Vagina (tissue), 2 donors: Measurements from ENCODE around the gene DCBLD2. TPM values are rescaled to one million over a fixed set of nuclear protein-coding genes. Genes with fewer than 3 reads are reported as not detected.

Experiments
- DNase-seq, 2 donors: peaks; one replicate each; pipeline ENCODE4 v3.0.0-alpha.2; 2017; ENCODE audit errors: extremely low spot score in 2 of 2
- H3K27ac ChIP-seq: fragments of 200-600 bp; sonication (generic); one replicate; pipeline ENCODE4 v1.5.1; 2019
- H3K27me3 ChIP-seq: fragments of 200-600 bp; sonication (generic); one replicate; pipeline ENCODE4 v1.5.1; 2019
- H3K36me3 ChIP-seq, 2 donors: fragments of 200-600 bp; sonication (generic); one replicate each; pipeline ENCODE4 v1.5.1; 2017 to 2019
- H3K4me1 ChIP-seq: fragments of 200-600 bp; sonication (generic); one replicate; pipeline ENCODE4 v1.5.1; 2019
- H3K4me3 ChIP-seq, 2 donors: fragments of 200-600 bp; sonication (generic); 1 replicate in 1 of 2; 2 replicates in 1 of 2; pipeline ENCODE4 v1.5.1; 2016 to 2019
- H3K9me3 ChIP-seq: fragments of 200-600 bp; sonication (generic); one replicate; pipeline ENCODE4 v1.5.1; 2019
- CTCF ChIP-seq, 3 experiments: fragments of 450-650 bp in 2 of 3; fragments of 200-600 bp in 1 of 3; sonication (generic) in 1 of 3; IDR thresholded peaks; one replicate each; pipeline ENCODE4 v1.5.1; 2017 to 2019; ENCODE audit warnings: antibody characterized with exemption in 3 of 3, mild to moderate bottlenecking in 2 of 3, moderate library complexity in 2 of 3
- POLR2A ChIP-seq, 2 donors: fragments of 450-650 bp; IDR thresholded peaks; one replicate each; pipeline ENCODE4 v1.6.1; 2017; ENCODE audit warnings: antibody characterized with exemption in 2 of 2, mild to moderate bottlenecking in 2 of 2, moderate library complexity in 2 of 2
- POLR2AphosphoS5 ChIP-seq, 2 donors: sonication (generic); formaldehyde crosslinking; IDR thresholded peaks; one replicate each; pipeline ENCODE4 v1.9.0; 2017; ENCODE audit warnings: antibody characterized with exemption in 2 of 2, mild to moderate bottlenecking in 2 of 2, low read depth in 1 of 2; ENCODE audit not compliant: insufficient read depth in 1 of 2
- intact Hi-C: fragments of 100-400 bp; cut with DNase I; formaldehyde crosslinking; loops from one replicate; pipeline ENCODE4 v1.15.1; 2023
- total RNA-seq: library from RNA; depleted of rRNA; stranded (reverse); fragments of >200 nt; gene quantifications from one replicate; pipeline ENCODE4 v1.2.3, GENCODE V29; 2016

DCBLD2 gene
- total RNA-seq, 1 donor from 2014 or later = 36.1 TPM

- TF ChIP-seq POLR2A (IDR thresholded peaks at IDR 0.05) (no peak), CTCF (IDR thresholded peaks at IDR 0.05) (no peak), POLR2AphosphoS5 (IDR thresholded peaks at IDR 0.05; ENCODE audit: insufficient read depth in 1 of 2, low read depth in 1 of 2) (no peak)
- no peaks in the 10 kb centered on the region for H3K9me3 ChIP-seq
- H3K27ac ChIP-seq = no peak overlapping the region
- intact Hi-C loops = no loop called here
- no peaks in the 10 kb centered on the region for H3K27me3 ChIP-seq
- H3K36me3 ChIP-seq = no peaks in the 10 kb centered on the region
- DNase-seq = no peak
- H3K4me1 ChIP-seq = peaks cover 18% of the 10 kb centered on the region
- H3K4me3 ChIP-seq = no peak overlapping the region
Observed at GRCh38 chr3:98780343-98780742, 121.2 kb downstream of the DCBLD2 start.

- H3K27ac ChIP-seq = peak overlapping the region; percentile 3
- no peak for DNase-seq
- H3K9me3 ChIP-seq = no peaks in the 10 kb centered on the region
- TF ChIP-seq CTCF (IDR thresholded peaks at IDR 0.05) (no peak), POLR2AphosphoS5 (IDR thresholded peaks at IDR 0.05; ENCODE audit: insufficient read depth in 1 of 2, low read depth in 1 of 2) (no peak), POLR2A (IDR thresholded peaks at IDR 0.05) (no peak)
- intact Hi-C loops = no loop called here
- peaks cover 18% of the 10 kb centered on the region for H3K4me1 ChIP-seq
- no peak overlapping the region for H3K4me3 ChIP-seq
- H3K36me3 ChIP-seq = no peaks in the 10 kb centered on the region
- H3K27me3 ChIP-seq = no peaks in the 10 kb centered on the region
Observed at GRCh38 chr3:98779541-98780335, 121.8 kb downstream of the DCBLD2 start.

DNA sequence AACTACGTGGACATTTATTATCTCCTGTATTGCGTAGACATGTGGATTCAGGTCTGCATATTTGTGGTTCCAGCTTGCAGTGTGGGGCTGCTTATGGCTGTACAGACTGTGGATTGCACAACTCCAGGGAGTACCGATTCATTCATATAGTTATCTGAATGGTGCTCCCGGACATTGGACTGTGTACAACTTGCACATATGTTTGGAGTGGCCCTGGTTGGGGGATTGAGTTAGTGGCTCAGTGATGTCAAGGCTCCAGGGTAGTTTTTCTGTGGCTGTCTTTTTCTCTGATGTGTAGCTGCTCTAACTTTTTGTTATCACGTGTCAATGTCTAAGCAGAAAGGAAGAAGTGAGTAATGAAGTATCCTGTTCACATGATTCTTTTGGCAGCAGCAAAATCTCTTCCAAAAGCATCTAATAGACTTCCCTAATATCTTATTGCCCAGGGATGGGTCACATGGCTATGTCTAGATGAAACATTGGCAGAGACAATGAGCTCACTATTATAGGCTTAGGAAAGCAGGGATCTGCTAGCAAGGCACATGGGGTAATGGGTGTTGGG is 122.6 kb downstream of the DCBLD2 start:
- Histone ChIP-seq H3K27me3 (no peaks in the 10 kb centered on the region), H3K27ac (peak overlapping the region; percentile 37), H3K4me3 (no peak overlapping the region), H3K36me3 (no peaks in the 10 kb centered on the region), H3K9me3 (no peaks in the 10 kb centered on the region), H3K4me1 (peaks cover 18% of the 10 kb centered on the region)
- intact Hi-C loops = no loop called here
- DNase-seq = no peak
- TF ChIP-seq POLR2A (IDR thresholded peaks at IDR 0.05) (no peak), CTCF (IDR thresholded peaks at IDR 0.05) (no peak), POLR2AphosphoS5 (IDR thresholded peaks at IDR 0.05; ENCODE audit: insufficient read depth in 1 of 2, low read depth in 1 of 2) (peak in 1 of 2 donors; percentile 49)

GRCh38 chr3:98778383-98778782 is 123.1 kb downstream of the DCBLD2 start:
- Histone ChIP-seq H3K36me3 (no peaks in the 10 kb centered on the region), H3K4me3 (no peak overlapping the region), H3K27ac (peak overlapping the region; percentile 37), H3K9me3 (no peaks in the 10 kb centered on the region), H3K27me3 (no peaks in the 10 kb centered on the region), H3K4me1 (peaks cover 18% of the 10 kb centered on the region)
- intact Hi-C loops = no loop called here
- no peak for TF ChIP-seq POLR2A (IDR thresholded peaks at IDR 0.05)
- TF ChIP-seq POLR2AphosphoS5 (IDR thresholded peaks at IDR 0.05; ENCODE audit: insufficient read depth in 1 of 2, low read depth in 1 of 2) = no peak
- no peak for TF ChIP-seq CTCF (IDR thresholded peaks at IDR 0.05)
- no peak for DNase-seq

GRCh38 chr3:98777801-98778220 is 123.7 kb downstream of the DCBLD2 start:
- H3K27ac ChIP-seq = peak overlapping the region; percentile 37
- no peaks in the 10 kb centered on the region for H3K27me3 ChIP-seq
- intact Hi-C loops = no loop called here
- no peaks in the 10 kb centered on the region for H3K9me3 ChIP-seq
- DNase-seq = no peak
- no peak overlapping the region for H3K4me3 ChIP-seq
- TF ChIP-seq POLR2AphosphoS5 (IDR thresholded peaks at IDR 0.05; ENCODE audit: insufficient read depth in 1 of 2, low read depth in 1 of 2) = no peak
- H3K36me3 ChIP-seq = no peaks in the 10 kb centered on the region
- H3K4me1 ChIP-seq = peaks cover 18% of the 10 kb centered on the region
